Lung microvascular endothelial cell (primary cell): ENCODE results near the gene RIC1. TPM values are rescaled to one million over a fixed set of nuclear protein-coding genes. Genes with fewer than 3 reads are reported as not detected.
"Not testable (repeated sequence)": the region's sequence is repeated elsewhere in the genome, so short reads cannot be mapped to it uniquely, and the experiment has no call there.

ENCODE experiments used
- DNase-seq, 2 donors: peaks; one replicate each; pipeline versions ENCODE4 v3.0.0 to v3.0.0-alpha.2; 2010; ENCODE audit warnings: low read depth in 2 of 2
- total RNA-seq: library from RNA; depleted of rRNA; stranded (reverse); fragments of >200 nt; gene quantifications from 2 replicates; pipeline ENCODE4 v1.2.1, GENCODE V29; 2014

RIC1 gene
- total RNA-seq, 1 donor from 2014 or later, result 29.8 TPM

DNA sequence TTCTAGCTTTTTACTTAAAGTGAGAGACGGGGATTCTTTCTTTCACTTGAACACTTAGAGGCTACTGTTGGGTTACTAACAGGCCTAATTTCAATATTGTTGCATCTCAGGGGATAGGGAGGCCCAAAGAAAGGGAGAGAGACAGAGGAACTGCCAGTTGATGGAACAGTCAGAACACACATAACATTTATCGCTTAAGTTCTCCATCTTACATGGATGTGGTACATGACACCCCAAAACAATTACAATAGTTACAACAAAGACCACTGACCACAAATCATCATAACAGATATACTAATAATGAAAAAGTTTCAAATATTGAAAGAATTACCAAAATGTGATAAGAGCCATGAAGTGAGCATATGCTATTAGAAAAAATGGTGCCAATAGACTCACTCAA is 4.3 kb upstream of the RIC1 start:
- DNase-seq, result no peak

DNA sequence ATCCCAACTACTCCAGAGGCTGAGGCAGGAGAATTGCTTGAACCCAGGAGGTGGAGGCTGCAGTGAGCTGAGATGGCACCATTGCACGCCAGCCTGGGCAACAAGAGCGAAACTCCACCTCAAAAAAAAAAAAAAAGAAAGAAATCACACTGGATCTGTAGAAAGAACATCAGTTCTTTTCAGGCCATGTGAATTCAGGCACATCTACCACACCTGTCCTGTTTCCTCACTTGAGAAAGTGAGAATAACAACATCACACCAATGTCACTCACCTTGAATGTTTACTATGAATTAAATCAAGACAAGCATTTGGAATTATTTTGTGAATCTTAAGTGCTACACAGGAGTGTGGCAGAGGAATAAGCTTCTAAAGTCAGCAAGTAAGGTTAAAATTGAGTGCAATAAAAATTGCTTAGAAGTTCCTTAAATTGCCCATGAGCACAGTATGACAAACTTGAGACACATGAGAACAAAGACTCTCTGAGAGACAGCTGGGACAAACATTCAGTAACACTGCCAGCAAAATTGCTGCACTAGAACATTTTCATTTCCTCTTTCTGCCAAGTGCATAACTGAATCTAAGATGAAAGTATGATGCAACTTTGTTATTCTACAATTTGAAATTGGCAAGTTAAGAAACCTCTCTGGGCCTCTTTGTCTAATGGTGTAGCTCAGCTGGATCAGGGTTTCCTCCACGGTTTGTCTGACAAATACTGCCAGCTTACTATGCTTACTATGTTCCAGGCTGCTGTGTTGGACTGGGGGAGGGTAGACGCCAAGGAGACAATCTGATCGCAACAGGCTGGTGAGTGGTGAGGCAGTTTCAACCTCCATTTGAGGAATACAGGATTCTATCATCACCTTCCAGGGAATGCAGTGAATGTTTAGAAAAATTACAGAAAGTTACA is 1.9 kb upstream of the RIC1 start:
- DNase-seq, result peak; percentile 47 to 76

DNA sequence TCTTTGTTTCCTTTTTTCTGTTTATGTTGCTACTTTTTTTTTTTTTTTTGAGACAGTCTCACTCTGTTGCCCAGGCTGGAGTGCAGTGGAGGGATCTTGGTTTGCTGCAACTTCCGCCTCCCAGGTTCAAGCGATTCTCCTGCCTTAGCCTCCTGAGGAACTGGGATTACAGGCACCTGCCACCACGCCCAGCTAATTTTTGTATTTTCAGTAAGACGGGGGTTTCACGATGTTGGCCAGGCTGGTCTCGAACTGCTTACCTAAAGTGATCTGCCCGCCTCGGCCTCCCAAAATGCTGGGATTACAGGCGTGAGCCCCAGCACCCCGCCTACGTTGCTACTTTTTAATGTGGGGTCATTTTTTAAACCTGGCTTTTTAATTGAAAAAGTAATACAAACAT is 1.2 kb upstream of the RIC1 start:
- DNase-seq, result not testable (repeated sequence)

DNA sequence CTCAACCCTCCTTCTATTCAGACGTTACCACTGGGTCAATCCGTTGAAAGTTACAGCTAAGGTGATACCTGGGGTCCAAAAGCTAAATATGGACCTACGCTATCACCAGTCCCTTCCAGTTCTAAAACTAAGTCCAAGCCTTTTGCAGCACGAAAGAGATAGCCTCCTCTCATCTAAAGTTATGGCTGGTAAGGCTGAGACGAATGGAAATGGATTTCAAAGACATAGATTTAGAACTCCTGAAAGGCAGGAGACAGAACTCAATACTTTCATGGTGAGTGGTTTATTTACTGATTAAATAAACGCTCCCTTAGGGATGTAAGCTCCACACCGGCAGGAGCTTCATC is 751 bp upstream of the RIC1 start:
- no peak for DNase-seq

DNA sequence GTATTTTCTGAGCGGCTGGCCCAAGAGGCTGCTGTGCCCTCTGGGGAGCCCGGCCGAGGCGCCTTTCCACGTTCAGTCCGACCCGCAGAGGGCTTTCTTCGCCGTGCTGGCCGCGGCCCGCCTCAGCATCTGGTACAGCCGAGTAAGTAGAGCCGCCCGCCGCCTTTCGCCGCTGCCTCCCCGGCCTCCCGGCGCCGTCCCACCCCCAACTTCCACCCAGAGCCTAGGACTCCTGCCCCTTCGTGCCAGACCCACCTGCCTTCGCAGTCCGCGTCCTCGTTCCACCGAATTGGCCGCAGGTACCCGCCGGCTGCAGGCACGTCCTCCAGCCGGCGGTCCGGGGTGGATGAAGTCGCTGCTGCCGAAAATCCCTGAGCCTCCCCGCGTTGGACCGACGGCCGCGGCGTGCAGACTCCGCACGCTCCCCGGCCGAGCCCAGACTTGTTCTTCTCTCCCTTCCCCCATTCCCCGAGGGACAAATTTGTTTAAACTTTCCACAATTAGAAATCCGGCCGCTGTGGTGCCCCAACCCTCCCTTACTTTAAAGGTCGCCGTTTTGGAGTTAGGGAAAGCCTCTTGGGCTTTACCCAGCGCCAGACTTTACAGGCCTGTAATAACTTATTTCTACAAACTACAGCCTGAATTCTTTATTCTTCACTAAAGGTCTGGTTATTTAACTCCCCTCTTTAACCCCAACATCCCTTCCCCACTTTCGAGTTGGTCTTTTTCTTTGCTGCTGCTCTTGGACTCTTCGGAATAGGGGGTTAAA is 589 bp downstream of the RIC1 start:
- peak; percentile 43 to 46 for DNase-seq

DNA sequence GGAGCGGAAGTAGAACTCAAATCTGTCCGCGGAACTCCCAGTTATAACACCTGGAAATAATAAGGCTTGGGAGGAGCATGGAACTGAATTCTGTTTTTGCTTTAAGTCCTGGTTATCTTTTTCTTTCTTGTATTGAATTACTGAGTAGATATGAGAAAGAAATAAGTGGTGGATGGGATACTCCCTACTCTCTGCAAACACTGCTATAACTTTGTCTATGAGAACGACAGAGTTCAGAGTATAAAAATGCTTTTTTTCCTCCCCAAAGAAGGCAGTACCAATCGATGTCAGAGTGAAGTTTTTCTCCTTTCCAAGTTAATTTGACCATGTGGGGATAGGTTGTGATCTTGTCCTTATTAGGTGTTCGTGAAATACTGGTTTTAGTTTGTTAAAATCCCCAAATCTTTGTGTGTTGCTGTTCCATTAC is 1.2 kb downstream of the RIC1 start:
- peak; percentile 53 to 65 for DNase-seq

DNA sequence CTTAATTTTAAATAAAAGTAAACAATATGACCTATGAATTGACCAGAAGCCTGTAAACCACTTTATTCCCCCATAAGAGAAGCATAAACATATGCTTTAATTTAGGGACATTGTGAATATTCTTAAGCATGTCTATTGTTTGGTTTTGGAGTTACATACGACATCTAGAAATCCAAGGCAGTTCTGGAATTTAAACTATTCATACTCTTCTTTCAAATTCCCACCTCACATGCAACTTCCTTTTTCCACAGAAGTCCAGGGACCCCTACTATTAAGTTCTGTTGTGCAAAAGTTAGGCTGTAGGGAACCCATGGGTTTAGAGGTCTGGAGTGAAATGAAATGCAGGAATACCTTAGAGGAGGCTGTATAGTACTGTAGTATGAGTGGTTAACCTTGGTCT is 2.1 kb downstream of the RIC1 start:
- DNase-seq, result no peak

DNA sequence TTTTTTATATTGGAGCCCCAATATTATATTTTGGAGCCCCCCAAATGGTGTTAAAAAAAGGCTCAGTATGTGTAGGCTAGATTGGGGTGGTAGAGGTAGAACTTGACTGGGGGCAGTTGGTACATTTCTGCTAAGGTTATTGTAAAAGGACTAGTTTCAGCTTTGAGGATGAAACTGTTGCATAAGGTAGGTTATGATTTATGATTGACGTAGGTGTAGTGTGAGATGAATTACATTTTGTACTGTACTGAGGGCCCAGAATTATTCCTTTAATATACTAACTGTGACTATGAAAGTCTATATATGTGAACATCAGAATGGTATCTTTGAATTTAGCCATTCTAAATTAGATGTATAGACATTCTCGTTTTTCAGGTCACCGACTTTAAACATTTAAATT is 3.6 kb downstream of the RIC1 start:
- DNase-seq, result no peak

DNA sequence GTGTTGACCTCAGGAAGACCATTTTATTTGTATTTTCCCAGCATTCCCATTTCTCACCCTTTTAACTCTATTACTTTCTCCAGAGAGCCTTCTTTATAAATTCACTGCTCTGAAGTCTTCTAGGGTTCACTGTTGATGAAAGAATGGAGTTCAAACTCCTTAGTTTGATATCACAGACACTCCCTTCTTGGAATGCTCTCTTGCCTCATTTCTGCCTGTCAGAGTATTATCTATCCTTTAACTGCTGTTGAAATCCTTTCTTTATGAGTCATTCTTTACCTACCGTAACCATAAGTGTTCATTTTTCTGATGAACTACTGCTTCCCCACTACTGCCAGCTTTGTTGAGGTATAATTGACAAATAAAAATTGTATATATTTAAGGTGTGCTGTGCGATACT is 4.3 kb downstream of the RIC1 start:
- DNase-seq, result no peak

DNA sequence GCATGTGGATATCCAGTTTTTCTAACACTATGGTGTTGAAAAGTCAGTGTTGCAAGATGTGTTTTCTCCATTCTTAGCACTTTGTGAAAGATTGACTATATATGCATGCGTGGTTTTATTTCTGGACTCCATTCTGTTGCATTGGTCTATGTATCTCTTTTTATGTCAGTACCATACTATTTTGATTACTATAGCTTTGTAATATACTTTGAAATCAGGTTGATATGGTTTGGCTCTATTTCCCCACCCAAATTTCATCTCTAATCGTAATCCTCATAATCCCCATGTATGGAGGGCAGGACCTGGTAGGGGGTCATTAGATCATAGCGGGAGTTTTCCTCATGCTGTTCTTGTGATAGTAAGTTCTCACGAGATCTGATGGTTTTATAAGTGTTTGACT is 6.5 kb downstream of the RIC1 start:
- DNase-seq, result no peak

DNA sequence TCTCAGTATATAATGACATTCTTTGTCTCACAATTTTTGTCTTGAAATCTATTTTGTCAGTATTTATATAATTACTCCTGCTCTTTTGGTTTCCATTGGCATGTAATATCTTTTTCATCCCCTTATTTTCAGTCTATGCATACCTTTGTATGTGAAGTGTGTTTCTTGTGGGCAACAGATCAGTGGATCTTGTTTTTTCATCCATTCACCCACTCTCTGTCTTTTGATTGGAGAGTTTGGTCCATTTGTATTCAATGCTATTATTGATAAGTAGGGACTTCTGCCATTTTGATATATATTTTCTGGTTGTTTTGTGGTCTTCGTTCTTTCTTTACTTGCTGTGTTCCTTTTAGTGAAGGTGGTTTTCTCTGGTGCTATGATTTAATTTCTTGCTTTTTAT is 10.9 kb downstream of the RIC1 start:
- DNase-seq, result no peak

DNA sequence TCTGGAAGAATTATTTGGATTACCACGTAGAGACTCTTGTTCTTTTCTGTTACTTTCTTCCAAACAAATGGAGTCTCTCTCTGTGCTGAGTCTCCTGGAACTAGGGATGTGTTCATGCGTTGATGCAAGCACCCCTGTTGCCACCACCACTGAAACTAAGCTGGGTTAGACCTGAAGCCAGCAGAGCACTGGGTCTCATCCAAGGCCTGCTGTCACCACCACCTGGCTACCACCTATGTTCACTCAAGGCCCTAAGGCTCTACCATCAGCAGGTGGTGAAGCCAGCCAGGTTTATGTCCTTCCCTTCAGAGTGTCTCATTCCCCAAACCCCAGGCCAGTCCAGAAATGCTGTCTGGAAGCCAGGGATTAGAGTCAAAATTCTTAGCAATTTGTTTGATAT is 13.3 kb downstream of the RIC1 start:
- DNase-seq, result no peak

DNA sequence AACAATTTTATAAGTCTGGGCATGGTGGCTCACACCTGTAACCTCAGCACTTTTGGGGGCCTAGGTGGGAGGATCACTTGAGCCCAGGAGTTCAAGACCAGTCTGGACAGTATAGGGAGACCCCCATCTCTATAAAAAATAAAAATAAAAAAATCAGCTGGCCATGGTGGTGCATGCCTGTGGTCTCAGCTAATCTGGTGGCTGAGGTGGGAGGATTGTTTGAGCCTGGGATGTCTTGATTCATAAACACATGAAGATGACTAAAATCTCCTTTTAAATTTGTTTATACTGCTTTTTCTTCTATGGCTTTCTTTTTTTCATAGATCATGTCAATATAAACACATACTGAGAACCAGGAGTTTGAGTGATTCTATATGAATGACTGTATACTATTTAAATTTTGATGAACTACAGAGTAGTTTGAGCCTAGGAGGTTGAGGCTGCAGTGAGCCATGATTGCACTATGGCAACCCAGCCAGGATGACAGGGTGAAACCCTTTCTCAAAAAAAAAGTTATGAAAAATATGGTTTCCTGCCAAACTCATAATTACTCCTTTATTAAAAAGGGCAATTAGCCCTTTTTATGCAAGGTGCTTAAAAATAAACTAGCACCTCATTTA is 14.2 kb downstream of the RIC1 start:
- no peak for DNase-seq

DNA sequence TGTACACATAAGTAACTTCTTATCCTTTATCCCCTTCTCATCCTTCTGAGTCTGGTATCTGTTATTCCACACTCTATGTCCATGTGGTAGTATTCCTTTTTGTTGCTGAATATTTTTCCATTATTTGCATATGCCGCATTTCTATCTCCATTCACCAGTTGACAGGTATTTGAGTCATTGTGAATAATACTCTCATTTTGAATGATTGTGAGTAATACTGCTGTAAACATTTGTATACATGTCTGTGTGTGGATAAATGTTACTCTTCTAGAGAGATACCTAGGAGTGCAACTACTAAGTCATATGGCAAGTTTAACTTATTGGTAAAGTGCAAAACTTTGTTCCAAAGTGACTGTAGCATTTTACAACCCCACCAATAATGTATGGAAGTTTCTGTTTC is 15.6 kb downstream of the RIC1 start:
- no peak for DNase-seq

DNA sequence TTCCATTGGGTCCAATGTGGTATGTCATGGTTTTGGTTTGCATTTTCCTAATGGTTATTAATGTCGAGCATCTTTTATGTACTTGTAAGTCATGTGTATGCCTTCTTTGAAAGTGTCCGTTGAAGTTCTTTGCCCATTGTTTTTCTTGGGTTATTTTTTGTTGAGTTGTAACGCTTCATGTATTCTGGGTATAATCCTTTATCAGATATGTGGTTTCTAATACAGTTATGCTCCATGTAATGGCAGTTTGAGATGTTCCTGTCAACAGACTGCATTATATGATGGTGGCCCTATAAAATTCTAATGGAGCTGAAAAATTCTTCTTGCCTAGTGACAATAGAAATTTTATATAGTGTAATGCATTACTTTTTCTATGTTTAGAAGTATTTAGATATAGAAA is 17.2 kb downstream of the RIC1 start:
- DNase-seq, result no peak

DNA sequence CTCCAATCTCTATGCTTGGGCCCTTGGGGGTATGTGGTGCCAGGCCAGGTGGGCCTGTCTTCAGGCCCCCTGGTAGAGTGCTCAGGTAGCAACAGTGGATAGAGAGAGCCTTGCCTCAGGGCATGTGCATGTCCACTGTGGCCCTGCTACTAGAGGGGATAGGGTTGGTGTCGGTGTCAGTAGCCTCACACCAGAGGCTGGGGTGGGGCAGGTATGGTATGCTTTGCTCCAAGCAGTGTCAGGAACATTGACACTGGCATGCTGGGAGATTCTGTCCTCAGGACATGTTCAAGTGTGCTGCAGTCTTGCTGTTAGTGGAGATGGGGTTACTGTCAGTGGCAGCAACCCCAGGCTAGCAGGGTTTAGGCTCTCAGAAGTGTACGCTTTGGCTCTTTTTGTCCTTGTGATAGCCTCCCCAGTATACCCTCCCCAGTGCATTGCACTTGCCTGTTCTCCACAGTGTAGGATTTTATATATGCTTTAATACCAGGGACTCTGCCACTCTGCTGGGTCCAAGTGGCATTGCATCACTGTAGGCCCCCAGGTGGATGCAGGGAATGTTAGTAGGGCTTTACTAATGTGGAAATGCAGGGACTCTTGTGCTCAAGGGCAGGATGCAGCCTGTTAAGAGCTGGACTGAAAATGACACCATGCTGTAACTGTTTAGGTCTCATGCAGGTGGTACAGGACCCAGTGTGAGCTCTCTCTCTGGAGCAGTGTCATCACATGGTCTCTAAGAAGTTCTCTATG is 21.6 kb downstream of the RIC1 start:
- DNase-seq, result no peak

DNA sequence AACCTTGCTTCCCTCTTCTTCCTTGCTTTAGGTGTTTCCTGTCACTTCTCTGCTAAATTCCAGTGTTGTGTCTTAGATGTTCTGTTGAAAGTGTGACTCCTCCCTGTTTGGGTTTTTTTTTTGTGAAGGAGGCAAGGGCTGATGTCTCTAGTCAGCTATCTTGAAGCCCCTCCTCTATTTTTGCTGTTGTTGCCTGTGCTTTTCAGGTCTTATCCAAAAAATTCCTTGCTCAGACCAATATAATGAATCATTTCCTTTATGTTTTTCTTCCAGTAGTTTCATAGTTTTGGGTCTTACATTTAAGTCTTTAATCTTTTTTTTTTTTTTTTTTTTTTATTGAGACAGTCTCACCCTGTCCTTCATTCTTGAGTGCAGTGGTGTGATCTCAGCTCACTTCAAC is 22.3 kb downstream of the RIC1 start:
- peak in 1 of 2 donors; percentile 10 for DNase-seq

DNA sequence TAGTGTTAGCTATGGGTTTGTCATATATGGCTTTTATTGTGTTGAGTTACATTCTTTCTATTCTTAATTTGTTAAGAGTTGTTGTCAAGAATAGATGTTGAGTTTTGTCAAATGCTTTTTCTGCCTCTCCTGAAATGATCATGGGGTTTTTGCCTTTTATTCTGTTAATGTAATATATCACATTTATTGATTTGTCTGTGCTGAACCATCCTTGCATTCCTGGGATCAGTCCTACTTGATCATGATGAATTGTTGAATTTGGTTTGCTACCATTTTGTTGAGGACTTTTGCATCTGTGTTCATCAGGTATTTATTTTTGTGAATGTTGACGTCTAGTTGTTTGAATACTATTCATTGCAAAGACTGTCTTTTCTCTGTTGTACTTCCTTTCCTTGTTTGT is 23.9 kb downstream of the RIC1 start:
- peak in 1 of 2 donors; percentile 17 for DNase-seq

DNA sequence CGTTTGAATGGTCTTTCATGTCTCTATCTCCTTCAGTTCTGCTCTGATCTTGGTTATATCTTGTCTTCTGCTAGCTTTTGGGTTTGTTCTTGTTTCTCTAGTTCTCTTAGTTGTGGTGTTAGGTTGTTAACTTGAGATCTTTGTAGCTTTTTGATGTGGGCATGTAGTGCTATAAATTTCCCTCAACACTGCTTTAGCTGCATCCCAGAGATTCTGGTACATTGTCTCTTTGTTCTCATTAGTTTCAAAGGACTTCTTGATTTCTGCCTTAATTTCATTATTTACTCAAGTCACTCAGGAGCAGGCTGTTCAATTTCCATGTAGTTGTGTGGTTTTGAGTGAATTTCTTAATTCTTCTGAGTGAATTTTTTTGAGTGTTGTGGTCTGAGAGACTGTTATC is 33.9 kb downstream of the RIC1 start:
- not testable (repeated sequence) for DNase-seq

DNA sequence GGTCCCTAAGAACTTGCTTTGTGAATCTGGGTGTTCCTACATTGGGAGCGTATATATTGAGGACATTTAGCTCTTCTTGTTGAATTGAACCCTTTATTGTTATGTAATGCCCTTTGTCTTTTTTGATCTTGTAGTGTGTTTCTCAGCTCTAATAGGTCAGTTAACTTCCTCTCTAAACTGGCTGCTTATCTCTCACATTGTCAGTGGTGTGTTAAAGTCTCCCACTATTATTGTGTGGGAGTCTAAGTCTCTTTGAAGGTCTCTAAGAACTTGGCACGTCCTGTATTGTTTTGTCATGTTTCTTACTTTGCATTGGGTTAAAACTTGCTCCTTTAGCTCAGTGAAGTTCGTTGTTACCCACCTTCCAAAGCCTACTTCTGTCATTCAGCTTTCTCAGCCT is 36.2 kb downstream of the RIC1 start:
- DNase-seq, result peak in 1 of 2 donors; percentile 21

DNA sequence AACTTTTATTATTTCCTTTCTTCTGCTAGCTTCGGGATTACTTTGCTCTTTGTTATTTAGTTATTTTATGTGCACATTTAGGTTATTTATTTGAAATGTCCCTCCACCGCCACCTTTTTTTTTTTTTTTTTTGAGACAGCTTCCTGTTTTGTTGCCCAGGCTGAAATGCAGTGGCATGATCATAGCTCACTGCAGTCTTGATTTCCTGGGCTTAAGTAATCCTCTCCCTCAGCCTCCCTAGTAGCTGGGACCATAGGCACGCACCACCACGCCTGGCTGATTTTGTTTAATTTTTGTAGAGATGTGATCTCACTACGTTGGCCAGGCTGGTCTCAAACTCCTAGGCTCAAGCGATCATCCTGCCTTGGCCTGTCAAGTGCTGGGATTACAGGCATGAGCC is 38.5 kb downstream of the RIC1 start:
- DNase-seq, result peak in 1 of 2 donors; percentile 14

DNA sequence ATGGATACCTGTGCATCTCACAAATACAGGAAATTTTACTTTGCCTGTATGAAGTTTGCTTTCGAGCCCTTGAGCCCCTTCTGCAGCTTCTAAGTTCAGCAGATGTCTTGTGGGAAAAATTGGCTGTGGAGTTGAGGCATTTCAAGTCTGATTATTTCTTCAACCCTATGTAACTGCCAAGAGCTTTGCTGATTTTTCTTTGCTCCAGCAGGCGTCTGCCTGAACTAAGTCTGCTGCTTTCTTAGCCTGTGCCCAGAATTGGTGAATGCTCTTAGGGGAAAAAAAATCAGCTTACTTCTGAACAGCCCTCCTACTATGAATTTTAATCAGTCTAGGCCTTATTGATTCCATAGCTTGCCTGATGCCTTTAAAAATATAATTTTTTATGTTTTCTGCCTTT is 41.2 kb downstream of the RIC1 start:
- DNase-seq, result no peak
